HG02884 (cell line): ENCODE measurements around the gene PINLYP.
"Not testable (repeated sequence)": the region's sequence is repeated elsewhere in the genome, so short reads cannot be mapped to it uniquely, and the experiment has no call there.

Source experiments
- ATAC-seq: cut with Tn5 transposase; IDR thresholded peaks from one replicate; pipeline ENCODE4 v1.9.1; 2021; ENCODE audit warnings: mild to moderate bottlenecking, moderate library complexity; ENCODE audit not compliant: unreplicated experiment

The PINLYP gene

DNA sequence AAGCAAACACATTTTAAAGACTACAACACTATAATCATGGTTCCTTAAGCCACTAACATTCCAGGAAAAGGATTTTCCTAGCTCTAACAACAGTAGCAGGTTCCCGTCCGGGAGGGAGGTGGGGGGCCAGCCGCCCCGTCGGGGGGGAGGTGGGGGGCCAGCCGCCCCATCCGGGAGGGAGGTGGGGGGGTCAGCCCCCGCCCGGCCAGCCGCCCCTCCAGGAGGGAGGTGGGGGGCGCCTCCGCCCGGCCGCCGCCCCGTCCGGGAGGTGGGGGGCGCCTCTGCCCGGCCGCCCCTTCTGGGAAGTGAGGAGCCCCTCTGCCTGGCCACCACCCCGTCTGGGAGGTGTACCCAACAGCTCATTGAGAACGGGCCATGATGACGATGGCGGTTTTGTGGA is 27.7 kb upstream of the PINLYP start:
- ATAC-seq, result not testable (repeated sequence)

DNA sequence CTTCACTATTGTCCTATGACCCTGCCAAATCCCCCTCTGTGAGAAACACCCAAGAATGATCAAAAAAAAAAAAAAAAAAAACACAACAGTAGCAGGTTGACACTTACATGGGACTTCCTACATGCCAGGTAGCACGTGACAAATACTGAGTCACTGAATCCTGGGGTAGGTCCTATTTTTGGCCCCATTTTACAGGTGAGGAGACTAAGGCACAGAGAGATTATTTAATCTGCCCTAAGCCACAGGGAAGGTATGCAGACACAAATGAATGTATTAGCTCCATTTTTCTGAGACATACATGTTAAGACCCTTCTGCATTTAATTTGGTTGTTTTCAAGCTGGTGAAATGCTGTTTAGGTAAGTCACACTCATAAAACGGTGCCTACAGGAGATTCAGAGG is 26.9 kb upstream of the PINLYP start:
- no peak for ATAC-seq

DNA sequence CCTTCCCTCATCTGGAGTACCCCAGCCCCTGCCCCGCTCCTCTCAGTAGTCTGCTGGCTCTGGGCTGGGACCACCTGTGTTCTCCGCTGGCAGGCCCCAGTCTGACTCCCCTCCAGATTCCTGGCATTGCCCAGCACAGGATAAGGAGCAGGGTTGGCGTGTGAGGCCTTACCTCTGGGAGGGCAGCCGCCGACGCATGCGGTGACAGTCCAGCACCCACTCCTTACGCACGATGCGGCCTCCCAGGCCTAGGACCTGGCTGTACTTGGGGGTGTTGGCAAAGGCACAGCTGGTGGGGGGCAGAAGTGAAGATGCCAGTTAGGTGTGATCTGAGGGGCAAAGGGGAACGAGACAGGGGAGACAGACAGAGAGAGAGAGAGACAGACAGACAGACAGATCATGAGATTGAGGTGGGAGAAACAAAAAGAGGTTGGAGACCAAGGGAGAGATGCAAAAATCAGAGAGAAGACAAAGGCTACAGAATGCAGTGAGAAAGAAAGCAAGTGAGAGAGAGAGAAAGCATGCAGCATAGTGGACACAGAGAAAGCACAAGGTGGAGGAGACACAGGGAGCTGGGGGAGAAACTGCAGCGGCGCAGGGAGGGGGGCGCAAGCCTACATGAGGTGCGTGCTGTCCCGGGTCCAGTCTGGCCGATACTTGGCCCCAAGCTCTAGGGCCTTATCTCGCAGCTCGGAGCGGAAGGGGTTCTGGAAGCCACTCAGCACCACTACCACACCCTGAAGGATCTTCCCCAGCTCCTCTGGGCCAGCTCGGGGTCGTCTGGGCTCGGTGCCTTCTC is 24.0 kb upstream of the PINLYP start:
- no peak for ATAC-seq

DNA sequence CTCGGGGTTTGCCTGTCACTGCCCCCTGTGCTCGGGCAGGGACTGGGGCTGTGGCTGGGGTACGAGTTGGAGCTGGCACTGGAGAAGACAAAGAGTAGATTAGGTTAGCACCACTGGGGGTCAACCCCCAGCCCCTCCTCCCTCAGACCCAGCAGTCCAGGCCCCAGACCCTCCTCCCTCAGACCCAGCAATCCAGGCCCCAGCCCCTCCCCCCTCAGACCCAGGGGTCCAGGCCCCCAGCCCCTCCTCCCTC is 23.5 kb upstream of the PINLYP start:
- ATAC-seq, result no peak

DNA sequence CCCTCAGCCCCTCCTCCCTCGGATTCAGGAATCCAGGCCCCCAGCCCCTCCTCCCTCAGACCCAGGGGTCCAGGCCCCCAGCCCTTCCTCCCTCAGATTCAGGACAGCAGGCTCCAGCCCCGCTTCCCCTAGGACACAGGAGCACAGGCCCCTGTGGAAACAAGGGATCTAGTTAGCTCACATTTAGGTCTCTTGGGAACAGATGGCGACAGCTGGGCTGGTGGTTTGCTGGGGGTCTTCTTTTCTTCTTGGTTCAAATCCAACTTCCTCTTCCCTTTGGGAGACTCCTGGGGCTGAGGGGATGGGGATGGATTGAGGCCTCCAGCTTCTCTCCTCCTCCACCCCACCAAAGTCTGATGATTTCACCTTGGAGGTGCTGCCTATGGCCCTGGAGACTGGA is 23.0 kb upstream of the PINLYP start:
- ATAC-seq, result no peak

DNA sequence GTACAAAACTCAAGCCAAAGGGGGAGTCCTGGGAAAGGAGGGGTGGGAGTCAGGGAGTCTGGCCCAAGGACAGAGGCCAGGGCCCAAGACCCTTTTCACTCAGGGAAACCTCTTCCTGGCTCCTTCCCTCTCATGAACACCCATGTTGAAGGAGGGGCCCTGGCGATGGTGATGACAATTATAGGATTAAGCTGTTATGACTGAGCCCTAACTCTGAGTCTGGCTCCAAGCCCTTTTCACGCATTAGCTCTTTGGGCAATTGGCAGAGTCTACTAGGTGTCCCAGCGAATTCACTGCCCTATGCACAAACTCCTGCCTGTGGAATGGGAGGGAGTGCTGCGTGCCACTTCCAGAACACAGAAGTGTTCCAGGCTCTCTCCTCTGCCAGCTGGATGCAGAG is 21.9 kb upstream of the PINLYP start:
- ATAC-seq, result no peak

DNA sequence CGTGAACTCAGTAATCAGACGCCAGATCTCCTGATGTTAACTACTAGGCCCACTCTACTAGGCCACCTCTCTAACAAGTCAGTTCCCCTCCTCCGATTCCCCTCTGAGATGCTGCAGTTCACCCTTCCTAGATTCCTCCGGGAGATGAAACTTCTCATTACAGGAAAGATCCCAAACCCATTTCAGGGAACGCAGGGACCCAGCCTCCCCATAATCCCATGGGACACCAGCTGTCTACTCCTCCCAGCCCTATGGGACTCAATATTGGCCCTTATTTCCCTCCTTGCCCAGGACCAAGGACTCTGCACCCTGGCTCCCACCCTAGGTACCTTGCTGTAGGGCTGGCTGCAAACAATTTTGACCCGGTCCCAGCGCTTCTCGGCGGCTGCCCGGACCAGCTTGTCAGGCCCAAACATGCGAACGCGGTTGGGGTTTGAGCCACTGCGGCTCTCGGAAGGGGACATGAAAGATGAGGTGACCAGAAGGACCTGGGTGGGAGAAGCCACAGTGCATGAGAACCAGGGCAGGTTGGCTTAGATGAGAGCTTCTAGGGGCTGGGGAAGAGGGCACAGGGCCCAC is 21.2 kb upstream of the PINLYP start:
- no peak for ATAC-seq

DNA sequence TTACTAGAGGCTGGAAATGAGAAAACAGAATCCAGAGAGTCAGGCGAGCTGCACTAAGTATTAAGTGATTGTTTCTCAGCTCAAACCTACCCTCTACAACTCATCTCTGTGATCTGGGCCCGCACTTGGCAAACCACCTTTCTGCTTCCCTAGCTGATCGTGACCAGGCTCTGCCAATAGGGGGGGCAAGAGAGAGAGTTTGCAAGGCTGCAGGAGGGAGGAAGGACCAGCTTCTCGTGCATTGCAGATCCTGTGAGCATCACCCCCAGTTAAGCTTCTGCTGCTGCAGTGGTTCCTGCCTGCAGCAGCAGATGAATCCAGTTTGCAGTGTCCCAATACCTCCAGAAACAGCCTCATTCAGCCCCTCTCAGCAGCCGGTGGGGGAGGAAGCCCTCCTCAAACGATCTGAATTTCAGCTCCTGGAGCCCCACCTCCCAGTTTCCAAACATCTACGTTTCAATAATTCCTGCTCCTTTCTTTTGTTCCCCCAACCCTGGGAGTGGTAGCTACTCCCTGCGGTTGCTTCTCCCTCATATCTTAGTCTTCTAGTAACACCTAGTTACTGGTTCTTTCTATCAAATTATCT is 20.3 kb upstream of the PINLYP start:
- no peak for ATAC-seq

DNA sequence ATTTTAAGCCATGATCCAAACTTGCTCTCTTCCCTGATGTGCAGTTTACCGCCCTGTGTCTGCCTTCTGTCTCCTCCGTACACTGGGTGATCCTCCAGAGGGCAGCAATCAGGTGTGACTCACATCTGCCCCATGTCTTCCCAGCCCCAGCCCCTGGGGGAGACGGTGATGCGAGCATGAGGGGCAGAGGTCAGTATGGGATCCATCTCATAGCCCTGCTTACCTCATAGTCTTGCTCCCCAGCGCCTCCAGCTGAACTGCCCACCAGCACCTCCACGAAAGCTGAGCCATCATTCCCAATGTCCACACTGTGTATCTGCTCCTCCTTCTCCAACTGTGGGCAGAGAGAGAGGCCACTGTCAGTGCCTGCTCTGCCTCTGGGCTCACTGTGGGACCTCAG is 14.9 kb upstream of the PINLYP start:
- ATAC-seq, result no peak

DNA sequence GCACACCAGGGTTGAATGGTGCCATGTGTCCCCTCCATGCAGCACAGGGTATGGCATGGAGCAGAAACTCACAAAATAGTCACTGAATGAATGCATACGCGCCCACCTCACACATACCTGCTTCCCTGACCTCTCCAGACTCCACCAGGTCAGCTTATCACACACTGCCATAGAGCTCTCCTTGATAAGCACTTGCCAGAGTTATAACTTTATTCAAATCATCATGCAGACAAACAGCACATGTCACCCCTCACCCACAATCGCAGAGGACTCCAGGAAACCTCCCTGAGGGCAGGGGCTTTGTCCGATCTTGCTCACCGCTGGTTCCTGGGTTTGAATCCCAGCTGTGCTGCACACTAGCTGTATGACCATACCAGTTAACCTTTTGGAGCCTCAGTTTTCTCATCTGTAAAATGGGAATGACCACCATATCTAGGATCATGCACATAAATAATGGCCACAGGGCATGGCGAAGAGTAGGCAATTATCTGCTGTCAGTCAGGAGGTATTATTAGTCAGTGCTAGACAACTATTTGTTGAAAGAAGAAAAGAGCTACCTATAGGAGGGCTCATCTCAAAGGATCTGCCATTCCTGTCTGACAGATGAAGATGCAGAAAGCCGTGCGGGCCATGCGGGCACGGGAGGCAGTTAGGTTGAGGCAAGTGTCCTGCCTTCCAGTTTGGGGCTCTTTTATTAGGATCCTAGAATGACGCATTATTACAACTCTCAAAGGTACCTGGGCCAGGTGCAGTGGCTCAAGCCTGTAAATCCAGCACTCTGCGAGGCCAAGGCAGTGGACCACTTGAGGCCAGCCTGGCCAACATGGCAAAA is 14.2 kb upstream of the PINLYP start:
- ATAC-seq, result no peak

DNA sequence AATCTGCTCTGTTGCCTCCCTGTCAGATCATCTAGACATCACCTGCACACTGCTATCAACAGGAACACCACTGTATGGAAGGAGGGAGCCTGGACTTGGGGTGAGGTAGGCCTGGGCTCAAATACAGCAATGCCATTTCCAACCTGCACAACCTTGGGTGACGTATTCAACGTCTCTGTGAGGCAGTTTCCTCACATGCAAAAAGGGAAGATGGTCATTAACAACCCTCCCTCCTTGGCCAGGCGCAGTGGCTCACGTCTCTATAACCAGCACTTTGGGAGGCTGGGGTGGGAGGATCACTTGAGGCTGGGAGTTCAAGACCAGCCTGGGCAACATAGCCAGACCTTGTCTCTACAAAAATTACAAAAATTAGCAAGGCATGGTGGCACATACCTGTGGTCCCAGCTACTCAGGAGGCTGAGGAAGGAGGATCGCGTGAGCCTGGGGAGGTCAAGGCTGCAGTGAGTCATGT is 13.3 kb upstream of the PINLYP start:
- ATAC-seq, result no peak

DNA sequence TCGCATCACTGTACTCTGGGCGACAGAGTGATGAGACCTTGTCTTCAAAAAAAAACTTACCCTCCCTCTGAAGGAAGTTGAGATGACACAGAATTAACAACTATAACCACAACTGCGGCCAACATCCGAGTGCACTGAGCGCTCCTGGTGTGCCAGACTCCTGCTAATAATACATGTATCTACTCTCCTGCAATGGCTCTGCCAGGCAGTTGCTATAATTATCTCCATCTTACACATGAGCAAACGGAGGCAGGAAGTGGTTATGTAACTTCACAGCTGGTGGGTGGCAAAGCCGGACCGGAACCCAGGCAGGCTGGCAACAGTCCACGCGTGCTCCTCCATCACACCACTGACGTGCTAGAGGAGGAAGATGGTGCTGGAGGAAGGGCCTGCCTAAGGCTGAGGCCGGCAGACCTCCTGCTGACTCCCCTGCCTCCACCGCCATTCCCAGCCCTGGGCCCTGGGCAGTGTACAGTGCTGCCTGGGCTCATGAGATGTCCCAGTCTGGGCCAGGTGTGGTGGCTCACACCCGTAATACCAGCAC is 12.8 kb upstream of the PINLYP start:
- peak; percentile 52 for ATAC-seq

DNA sequence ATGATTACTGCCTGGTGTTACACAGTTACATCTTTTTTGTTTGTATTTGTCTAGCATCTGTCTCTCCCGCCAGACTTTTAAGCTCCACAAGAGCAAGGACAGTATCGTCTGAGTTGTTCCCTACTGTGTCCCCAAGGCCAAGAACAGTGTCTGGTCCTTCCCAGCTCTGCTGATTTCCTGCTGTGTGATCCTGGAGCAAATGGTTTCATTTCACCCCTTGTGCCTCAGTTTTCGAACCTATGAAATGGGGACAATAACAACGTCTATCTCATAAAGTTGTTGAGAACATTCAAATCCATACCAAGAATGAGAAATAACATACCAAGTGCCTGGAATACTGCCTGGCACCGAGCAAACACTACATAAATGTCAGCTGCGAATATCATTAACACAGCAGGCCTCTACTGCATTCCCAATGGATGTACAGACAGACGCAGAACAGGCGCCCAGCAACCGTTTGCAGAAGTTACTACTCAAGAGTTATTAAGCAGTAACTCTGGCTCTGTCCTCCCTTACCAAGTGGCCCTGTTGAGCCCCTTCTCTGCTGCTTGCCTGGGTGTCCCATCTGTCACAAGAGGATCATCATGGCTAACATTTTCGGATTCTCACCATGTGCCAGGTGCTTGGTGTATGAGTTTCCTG is 11.7 kb upstream of the PINLYP start:
- ATAC-seq, result no peak

DNA sequence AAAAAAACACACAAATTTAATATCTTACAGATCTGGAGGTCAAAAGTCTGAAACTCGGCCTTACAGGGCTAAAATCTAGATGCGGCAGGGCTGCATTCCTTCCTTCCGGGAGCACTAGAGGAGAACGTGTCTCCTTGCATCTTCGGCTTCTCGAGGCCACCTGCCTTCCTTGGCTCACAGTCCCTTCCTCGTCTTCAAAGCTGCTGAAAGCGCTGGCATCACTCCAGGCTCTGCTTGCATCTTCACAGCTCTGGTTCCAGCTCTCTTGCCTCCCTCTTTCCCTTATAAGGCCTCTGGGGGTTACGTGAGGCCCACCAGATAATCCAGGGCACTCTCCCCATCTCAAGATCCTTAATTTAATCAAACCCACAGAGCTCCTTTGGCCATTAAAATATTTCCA is 10.8 kb upstream of the PINLYP start:
- ATAC-seq, result no peak

DNA sequence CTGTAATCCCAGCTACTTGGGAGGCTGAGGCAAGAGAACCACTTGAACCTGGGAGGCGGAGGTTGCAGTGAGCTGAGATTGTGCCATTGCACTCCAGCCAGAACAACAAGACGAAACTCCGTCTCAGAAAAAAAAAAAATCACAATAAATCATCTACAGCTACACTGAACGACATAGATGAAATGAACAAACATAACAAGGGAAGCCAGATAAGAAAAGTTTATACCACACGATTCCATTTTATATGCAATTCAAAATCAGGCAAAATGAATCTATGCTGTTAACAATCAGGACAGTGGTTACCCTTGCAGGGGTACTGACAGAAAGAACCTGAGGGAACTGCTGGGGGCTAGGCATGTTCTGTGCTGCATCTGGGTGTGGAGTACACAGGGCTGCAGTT is 5.9 kb upstream of the PINLYP start:
- ATAC-seq, result no peak

DNA sequence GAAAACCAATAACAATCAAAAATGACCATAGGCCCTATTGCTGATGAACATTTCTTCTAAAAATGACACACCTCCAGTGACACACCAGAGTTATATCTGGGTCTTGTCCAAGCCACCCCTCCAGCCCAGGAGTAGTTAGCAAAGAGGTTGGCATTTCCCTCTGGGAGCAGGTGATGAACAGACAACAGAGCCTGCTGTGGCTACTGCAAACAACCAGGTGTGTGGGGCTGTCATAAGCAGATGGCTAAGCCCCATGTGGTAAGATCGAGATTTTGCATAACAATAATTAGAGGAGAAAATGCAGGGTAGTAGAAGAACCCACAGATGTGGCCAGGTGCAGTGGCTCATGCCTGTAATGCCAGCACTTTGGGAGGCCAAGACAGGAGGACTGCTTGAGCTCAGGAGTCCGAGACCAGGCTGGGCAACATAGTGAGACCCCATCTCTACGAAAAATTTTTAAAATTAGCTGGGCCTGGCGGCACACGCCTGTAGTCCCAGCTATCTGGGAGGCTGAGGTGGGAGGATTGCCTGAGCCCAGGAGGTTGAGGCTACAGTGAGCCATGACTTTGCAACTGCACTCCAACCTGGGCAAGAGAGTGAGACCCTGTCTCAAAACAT is 5.3 kb upstream of the PINLYP start:
- ATAC-seq, result no peak

DNA sequence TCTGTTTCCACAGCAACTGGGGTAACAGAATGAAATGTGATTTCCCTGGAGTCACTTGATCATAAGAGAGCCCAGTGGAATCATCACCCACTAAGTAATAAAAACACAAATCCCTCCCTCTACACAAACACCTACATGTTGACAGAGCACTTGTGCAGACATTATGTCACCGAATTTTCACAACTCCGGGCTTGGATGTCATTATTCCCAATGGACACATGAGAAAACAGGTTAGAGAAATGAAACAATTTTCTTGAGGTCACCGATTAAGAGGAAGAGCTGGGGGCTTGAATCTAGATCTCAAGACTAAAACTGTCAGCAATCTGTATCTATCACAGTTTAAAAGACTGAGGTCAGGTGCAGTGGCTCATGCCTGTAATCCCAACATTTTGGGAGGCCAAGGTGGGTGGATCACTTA is 3.4 kb upstream of the PINLYP start:
- ATAC-seq, result no peak

DNA sequence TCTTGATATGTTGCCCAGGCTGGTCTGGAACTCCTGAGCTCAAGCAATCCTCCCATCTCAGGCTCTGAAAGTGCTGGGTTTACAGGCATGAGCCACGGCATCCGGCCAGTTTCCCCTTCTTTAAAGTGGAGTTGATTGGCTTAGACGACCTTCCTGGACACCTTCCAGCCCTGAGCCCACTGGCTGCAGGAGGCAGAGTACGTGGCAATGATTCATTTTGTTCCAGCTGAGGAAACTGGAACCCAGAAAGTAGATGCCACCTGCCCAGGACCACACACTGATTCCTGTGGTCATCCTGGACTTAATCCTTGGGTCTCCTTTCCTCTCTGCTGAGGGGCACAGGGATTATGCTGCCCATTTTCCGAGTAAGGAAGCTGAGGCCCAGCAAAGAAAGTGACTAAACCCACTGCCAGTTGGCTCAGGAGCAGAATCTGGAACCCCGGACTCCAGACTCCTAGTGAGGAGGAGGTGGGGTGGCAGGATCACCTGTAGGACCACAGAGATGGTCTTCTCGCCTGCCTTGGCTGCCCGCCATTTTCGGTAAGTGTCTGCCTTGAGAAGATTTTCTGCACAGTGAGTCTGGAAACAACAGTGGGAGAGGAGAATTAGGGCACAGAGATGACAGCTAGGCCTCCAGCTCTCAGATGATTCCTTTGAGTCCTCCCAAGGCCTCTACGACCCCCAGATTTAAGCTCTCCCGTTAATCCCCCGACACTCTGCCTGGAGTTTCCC is 1.0 kb upstream of the PINLYP start:
- no peak for ATAC-seq

DNA sequence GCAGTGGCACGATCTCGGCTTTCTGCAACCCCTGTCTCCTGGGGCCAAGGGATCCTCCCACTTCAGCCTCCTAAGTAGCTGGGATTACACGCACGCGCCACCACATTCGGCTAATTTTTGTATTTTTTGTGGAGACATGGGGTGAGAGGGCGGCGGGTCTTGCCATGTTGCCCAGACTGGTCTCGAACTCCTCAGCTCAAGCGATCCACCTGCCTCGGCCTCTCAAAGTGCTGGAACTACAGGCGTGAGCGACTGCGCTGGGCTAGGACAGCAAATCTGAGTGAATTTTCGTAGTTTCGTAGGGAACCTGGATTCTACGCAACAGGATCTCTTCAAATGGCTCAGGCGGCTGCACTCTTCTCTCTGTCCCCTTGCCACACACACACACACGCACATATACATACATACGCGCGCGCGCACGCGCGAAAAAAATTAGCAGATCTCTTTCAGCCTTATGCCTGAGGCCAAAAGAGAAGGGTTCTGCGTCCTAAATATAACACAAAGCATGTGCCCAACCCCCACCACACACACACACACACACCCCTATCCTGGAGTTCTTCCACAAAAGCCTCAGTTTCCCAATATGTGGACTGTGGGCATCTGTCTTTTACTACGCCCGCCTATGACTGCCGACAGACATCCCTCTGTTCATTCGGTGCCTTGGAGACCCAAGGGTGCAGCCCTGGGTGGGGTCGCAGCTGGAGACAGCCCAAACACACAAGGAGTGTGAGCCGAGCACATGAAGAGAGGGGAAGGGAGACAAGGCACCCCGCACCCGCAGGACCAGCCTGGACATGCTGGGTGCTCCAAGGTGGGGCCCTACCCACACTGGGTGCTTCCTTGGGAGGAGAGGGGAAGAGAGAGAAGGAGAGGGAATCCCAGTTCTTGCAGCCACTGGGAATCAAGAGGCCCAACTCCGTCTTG is 616 bp downstream of the PINLYP start:
- ATAC-seq, result no peak
